Measurements from ENCODE around the gene ZSCAN18.

Gene ZSCAN18

GRCh38 chr19:58085348-58085875 lies 12.6 kb downstream of the ZSCAN18 start:
- no peak for DNase-seq

- no peak for DNase-seq
Observed at GRCh38 chr19:58084596-58085347, 13.3 kb downstream of the ZSCAN18 start.

GRCh38 chr19:58083021-58083420 lies 15.0 kb downstream of the ZSCAN18 start:
- DNase-seq: no peak

GRCh38 chr19:58079792-58080191 lies 18.2 kb downstream of the ZSCAN18 start:
- DNase-seq: no peak

GRCh38 chr19:58067240-58067912 lies 30.7 kb downstream of the ZSCAN18 start:
- no peak for DNase-seq

GRCh38 chr19:58063712-58064111 lies 34.3 kb downstream of the ZSCAN18 start:
- DNase-seq: no peak

- DNase-seq: no peak
Observed at GRCh38 chr19:58060231-58060630, 37.8 kb downstream of the ZSCAN18 start.

- no peak for DNase-seq
Observed at GRCh38 chr19:58059671-58060078, 38.4 kb downstream of the ZSCAN18 start.

GRCh38 chr19:58059003-58059670 lies 38.9 kb downstream of the ZSCAN18 start, which contains the start of gene ZNF135:
TSS of gene ZNF135 (plus strand) at chr19:58059282. CDS start at chr19:58060003, 721 bp downstream.
- DNase-seq: peak; percentile 44 to 78

GRCh38 chr19:58058467-58058866 lies 39.6 kb downstream of the ZSCAN18 start:
- DNase-seq: no peak

- DNase-seq: no peak
Observed at GRCh38 chr19:58056861-58057260, 41.2 kb downstream of the ZSCAN18 start.

GRCh38 chr19:58056261-58056660 lies 41.8 kb downstream of the ZSCAN18 start:
- DNase-seq: no peak

GRCh38 chr19:58054901-58055874 lies 42.8 kb downstream of the ZSCAN18 start:
- no peak for DNase-seq

- DNase-seq: no peak
Observed at GRCh38 chr19:58053480-58054156, 44.4 kb downstream of the ZSCAN18 start.

- DNase-seq: no peak
Observed at GRCh38 chr19:58052256-58052655, 45.8 kb downstream of the ZSCAN18 start.

- DNase-seq: no peak
Observed at GRCh38 chr19:58047672-58048071, 50.4 kb downstream of the ZSCAN18 start.

- DNase-seq: no peak
Observed at GRCh38 chr19:58046856-58047255, 51.2 kb downstream of the ZSCAN18 start.

- DNase-seq: no peak
Observed at GRCh38 chr19:58045411-58046050, 52.5 kb downstream of the ZSCAN18 start.

- no peak for DNase-seq
Observed at GRCh38 chr19:58044886-58045285, 53.1 kb downstream of the ZSCAN18 start.

GRCh38 chr19:58044391-58044790 lies 53.6 kb downstream of the ZSCAN18 start:
- no peak for DNase-seq

Data from CD4-positive, alpha-beta T cell treated with Interleukin-4 for 1 hour (primary cell).